HG02840 (cell line): ENCODE results near the gene DYSF.

ENCODE experiments used
- ATAC-seq: cut with Tn5 transposase; IDR thresholded peaks from one replicate; pipeline ENCODE4 v1.9.1; 2021; ENCODE audit warnings: mild to moderate bottlenecking, moderate library complexity, moderate number of reproducible peaks; ENCODE audit not compliant: unreplicated experiment, low FRiP score

Gene DYSF

DNA sequence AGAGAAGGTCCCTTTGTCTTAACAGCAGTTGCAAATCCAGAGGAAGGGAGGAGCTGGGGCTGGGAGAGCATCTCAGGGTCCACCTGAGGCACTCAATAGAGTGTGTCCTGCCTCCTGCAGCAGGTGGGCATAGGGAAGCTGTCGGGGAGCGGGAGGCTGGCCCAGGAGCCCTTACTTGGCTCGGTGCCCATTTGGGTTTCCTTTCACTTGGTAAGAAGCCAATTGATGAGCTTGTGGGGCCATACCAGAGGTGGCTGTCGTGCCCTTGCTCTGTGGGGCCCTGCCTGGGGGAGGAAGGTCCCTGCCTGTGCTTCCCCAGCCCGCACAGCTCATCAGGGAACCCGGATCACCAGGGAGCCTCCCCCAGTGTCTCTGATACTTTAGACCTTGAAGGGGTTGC is 229.7 kb downstream of the DYSF start:
- ATAC-seq: no peak

DNA sequence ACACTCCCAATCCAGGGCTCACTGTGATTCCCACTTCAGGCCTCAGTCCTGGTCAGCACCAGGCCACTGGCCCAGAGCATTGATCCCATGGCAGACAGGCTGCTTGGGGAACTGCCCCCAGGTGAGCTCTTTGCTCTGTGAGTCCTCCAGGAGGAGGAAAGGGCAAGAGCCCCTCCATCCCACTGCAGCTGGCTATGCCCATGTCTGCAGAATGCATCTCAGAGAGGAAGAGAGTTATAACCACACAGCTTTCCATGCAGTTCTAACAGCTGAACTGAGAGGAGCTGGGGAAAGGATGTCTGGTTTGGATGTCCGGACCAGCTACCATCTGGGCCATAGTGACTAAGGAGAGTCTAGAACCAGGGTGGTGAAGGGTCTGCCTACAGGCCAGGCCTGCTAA is 230.3 kb downstream of the DYSF start:
- no peak for ATAC-seq

DNA sequence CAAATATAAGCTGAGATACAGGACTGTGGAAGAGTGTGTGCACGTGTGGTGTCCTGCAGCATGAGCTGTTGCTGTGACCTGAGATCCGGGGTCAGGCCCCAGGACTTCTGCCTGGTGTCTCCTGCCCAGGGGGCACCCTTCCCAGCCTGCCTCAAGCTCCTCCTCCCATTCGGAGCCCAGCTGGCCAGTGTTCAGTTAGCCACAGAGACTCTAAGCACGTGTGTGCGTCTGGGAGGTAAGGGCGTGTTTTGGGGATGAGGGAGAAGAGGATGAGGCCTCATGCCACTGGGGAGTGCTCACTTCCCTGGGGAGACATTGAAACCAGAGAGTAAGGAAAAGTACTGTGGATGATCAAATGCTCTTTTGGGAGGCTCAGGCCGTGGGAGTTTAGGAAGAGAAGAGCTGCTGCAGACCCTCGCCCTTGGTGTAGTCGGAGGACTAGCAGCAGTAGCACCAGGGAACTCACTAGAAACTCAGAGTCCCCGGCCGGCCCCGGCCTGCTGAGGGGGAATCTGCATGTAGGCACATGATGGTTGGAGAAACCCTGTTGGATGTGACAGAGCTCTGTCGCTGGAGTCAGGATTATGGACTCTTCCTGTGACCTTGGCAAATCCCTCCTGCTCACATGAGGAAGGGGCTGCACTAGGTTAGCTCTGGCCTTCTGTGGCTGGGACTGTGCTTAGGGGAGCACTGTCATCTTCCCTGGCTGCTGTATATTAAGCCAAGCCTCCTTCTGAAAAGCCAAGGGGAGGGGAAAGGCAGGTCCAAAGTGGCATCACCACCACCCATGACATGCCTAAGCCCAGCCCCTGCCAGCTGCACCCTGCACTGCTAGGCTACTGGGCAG is 231.1 kb downstream of the DYSF start:
- ATAC-seq: no peak

DNA sequence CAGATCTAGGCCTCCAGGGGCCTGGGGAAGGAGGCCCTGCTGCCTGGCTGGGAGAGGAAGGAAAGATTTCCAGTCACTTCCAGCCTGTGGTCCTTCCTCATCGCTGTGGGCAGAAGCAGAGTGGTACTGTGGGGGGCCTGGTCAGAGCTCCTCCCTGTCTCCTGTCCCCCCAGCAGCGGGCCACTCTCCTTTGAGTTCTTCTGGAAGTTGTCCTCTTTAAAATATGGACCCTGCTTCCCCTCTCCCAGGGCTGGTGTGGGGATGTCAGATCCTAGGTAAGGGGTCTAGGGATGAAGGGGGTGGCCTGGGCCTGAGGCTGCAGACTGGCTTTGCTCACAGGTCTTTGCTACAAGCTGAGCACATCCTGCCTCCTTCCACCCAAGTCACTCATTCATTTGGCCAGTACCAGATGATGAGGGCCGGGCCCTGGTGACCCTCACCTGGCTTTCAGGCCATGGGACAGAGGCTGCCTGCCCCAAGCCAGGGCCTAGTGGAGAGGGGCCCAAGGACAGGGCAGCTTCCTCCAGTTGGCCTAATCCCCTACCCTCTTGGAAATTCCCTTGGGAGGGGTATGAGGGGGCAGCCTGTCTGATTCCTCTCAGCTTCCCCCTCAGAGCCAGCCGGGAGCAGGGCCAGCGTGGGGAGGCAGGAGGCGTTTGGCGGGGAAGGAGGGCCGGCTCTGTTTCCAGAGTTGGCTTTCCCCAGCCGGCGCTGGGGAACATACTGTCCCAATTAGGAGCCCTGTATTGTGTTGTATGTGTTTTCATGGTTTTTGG is 231.9 kb downstream of the DYSF start:
- ATAC-seq: no peak

DNA sequence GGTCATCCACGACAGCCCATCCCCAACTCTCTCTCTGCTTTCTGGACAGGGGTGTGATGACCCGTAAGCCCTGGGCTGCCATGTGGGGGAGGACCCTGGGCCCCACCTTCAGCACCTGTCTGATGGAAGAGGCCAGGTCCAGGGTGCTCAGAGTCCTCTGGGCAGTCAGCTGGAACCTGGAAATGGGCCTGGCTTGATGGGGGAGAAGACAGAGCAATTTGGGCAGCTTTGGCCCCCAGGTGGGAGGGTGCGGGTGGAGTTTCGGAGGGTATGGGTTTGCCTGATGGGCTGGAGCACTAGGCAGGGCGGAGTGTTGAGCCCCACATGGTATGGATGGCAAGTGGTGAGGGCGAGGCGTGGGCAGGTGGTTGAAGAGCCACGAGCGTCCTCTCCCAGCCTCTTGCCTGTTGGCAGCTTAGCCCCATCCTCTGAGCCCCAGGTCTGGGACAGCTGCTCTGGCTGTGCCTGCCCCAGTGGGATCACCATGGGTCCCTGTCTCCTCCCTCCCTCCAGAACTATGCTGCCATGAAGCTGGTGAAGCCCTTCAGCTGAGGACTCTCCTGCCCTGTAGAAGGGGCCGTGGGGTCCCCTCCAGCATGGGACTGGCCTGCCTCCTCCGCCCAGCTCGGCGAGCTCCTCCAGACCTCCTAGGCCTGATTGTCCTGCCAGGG is 232.7 kb downstream of the DYSF start:
- no peak for ATAC-seq

DNA sequence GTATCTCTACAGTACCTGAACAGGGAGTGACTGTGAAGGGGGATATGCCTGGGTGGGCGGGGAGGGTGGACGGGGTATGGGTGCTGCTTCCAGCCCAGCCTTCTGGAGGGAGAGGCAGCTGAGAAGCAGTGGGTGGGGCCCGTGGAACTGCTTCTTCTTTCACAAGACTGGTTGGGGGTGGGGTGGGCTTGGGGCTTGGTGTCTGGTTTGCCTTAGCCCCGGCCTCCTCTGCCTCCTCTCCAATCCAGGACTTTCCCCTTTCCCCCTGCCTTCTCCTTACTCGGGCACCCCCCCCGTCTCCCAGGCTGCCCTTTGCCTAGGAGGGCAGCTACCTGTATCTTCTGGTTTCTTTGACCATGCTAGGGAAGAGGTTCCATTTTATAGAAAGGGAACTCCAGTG is 233.4 kb downstream of the DYSF start:
- ATAC-seq: no peak

DNA sequence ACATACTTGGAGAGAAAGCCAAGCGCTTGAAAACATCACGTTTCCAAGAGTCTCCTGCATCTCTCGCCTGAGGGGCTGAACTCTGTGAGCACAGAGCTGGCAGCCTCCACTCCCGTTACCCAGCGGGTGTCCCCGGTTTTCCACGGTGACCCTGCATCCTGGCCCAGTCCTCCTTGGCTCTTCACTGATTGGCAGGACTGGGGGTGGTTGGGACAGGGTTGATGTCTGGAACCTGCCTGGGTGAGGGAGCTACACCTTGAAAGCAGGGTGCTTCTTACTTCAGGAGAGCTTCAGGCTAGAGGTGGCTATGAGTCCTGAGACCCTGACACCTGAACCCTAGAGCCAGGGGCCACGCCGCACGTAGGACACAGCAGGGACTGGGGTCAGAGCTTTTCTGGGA is 234.1 kb downstream of the DYSF start:
- ATAC-seq: no peak

DNA sequence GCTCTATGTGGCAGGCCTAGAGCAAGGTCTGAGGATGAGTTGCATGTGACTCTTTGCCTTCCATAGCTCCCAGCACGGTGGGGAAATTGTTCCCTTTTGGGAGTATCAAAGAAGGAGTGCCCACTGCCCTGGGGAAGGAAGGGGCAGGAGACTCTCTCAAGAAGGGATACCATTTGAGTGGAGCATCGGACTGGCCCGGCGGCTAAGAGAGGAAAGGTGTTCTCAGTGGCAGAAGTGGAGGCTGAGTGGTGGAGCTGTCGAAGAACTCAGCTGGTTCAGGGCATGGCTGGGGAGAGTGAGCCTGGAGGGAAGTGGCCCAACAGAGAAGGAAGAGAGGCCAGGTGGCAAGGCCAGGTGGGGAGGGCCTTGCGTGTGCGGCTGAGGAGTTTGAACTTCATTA is 235.2 kb downstream of the DYSF start:
- ATAC-seq: no peak

DNA sequence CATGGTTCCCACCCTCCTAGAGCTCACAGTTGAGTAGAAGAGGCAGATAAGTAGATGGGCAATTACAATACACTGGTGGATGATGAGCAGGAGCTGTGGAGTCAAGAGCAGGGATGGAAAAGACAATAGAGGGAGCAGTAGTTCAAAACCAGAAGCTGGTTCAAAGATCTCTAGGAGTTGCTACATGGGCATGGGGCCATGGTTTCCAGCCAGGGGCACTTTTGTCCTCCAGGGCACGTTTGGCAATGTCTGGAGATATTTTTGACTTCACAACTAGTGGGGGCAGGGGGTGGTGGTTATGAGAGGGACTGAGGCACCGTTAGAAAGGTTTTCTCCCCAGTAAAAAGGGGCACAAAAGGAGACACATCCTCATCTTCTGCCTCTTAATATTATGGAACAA is 236.0 kb downstream of the DYSF start:
- ATAC-seq: no peak

DNA sequence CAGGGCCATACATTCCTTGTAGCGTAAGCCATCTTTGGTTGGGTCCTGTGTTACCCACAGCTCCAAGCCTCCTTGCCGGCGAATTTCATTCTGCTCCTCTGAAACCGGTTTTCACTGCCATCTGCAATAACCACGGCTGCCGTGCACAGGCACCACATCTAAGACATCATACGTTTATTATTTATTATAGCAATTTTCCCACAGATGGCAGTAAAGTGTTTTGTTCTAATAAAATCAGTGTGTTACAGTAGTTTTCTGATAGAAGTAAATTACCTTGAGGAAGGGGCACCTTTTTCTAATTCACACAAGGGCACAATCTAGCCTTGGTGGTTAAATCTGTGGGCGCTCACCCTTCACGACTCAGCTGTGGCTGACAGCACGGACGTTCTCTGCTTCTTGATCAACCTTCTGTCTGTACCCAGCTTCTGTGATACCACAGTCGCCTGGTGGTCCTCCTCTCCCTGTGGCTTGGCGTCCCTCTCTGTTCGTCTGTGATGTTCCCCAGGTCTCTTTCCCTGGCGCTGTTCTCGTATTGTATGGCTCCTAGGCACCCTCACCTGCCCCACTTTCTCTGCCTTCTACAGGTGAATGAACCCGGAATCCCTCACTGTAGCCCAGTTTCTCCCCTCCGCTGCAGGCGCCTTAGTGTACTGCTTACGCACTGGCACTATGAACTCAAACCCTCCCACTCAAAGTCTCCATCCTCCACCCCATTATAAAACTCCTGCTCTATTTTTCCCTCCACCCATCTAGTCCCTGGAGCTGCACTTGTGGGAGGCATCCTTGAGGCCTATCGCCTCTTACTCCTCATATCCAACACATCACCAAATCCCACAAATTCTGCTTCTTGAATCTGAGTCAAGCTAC is 236.8 kb downstream of the DYSF start:
- ATAC-seq: no peak

DNA sequence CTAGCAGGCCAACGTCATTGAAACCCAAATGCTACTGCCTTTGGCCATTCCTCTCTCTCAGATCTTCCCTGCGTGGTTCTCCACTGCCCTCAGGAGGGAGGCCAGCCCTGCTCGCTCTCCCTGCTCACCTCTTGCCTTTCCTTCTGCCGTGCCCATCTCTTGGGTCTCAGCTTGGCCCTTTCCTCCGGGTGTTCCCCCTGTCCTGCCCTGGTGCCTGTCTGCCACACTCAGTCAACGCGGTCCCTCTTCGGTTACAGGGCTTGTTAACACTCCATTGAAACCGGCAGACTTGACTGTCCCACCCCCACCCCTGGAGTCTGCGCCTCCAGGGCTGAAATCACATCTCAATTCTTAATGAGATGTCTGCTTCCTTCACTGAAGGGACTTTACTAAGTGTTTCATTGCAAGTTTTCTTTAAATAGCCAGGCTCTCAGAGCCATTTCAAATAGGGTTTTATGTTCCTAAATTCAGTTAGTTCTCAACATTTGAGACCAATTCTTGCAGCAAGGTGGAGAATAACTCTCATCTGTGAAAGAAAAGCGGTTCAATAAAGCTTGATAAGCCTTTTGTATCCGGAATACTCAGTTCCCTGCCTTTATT is 237.6 kb downstream of the DYSF start:
- ATAC-seq: no peak

DNA sequence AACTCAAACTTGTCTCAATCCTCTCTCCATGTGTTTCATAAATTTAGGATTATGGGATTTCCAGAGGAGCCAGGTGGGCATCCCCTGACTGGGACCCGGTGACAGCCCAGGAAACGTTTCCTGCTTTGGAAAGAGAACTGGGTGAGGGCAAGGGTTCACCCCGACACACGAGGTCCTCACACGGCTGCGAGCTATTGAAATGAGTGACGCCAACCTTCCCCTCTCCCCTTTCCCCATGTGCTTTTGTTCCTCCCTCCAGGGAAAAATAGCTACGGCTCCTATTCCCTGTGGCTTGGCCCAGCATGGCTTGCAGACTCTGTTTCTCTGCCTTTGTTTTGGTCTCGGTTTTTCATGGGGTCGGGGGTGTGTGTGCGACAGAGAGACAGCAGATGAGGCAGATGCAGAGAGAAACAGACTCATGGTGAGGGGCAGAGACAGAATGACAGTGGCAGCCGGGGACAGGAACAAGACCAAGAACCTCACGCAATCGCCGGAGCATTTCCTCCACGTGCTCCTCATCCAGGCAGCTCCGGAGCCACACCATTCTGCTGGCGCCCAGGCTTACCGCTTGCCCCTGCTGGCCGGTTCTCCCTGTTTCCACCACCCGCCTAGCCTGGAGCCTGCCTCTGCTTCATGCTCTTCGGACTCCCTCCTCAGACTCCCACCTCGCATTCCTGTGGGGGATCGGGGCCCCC is 238.5 kb downstream of the DYSF start:
- ATAC-seq: no peak

DNA sequence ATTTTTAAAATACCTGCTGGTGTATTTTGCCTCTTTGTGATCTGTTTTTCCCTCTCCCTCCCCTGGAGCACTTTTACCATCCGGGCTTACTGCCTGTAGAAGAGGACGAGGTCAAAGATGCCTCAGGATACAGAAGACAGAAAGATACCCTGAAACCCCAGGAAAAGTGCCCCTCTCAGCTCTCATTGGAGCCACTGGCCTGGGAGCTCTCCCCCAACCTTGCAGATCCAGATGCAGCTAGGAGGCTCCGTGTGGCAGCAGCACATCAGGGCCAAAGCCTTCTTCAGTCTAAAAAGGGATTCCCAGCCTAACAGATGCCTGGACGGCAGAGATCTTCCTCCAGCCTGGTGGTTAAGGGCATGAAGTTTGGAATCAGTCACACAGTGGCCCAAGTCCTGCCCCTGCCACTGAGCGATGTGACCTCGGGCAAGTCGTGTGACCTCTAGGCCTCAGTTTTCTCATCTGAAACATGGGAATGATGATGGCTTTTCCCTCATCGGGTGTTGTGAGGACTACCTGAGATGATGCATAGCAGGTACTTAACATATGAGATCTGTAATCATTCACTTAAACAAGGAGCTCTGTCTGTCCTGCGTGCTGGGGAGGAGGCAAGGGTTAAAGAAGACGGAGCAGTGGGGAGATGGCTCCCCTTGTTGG is 239.4 kb downstream of the DYSF start:
- no peak for ATAC-seq

DNA sequence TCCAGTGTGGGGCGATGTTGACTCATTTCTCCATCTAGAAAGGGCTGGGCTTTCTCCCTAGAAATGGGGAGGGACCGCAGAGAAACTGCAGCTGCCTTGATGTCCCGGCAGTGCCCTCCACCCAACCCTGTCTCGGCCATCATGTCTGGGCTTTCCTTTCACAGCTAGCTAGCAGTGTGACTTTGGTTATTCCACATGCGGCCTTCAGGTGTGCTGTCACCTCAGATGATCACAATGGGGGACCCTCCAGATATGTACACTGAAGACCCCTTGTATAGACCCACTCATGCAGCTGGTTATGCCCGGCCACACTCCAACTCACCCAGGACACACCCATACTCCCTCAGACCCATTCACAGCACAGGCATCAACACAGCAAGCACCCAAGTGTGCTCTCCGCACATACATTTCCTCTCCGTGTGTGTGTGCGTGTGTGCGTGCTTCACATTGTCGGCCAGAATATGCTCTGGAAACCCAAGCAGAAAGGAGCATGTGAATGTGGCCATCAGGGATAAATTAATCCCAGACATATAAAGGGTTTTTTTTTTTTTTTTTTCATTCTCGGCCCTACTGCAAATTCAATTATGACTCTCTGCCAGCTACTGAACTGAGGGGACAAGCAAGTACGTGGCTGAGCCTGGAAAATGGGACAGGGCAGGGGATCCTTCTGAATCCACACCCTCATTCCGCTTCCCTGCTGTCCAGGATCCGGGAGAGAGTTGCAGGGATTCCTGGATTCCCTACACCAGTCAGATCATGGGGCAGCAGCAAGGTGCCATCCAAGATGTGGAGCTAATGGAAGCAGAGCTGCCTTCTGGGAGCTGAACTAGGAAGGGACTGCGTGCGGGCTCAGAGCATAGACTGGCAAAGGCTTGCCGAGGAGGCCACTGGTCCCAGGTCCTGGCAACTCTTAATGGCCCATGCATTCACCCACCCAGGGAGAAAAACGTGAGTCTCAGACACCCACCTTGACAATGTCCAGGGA is 240.2 kb downstream of the DYSF start:
- ATAC-seq: no peak

DNA sequence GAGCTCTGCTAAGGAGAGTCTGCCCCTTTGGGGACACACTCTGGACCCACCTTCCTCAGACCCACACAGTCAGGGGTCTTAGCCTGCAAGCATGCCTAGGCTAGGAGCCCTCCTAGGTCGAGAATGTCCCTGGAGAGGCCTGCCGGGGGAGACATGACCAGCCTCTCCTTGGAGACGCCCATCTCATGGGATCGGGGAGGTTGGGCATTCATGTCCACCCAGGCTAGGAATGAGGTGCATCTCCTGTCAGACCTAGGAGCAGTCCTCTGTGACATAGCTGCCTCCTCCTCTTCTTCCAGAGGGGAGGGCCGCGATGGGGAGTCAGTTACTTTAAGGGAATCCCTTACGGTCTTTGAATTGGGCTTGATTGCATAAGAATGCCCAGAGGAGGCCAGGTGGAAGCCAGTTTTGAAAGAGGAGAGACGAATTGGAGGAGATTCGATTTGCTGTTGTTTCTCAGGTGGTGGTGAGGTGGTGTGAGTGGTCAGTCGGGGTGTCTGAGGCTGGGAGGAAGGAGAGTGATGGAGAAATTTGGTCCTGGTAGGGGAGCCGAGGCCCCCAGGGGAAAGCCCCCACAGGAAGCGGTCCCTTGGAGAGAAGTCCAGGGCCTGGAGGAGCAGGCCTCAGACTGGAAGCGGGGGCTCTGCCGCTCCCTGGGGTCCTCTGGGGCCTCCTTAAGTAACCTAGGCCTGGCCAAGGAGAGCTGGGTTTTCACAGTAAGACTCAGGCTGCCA is 241.3 kb downstream of the DYSF start:
- ATAC-seq: no peak

DNA sequence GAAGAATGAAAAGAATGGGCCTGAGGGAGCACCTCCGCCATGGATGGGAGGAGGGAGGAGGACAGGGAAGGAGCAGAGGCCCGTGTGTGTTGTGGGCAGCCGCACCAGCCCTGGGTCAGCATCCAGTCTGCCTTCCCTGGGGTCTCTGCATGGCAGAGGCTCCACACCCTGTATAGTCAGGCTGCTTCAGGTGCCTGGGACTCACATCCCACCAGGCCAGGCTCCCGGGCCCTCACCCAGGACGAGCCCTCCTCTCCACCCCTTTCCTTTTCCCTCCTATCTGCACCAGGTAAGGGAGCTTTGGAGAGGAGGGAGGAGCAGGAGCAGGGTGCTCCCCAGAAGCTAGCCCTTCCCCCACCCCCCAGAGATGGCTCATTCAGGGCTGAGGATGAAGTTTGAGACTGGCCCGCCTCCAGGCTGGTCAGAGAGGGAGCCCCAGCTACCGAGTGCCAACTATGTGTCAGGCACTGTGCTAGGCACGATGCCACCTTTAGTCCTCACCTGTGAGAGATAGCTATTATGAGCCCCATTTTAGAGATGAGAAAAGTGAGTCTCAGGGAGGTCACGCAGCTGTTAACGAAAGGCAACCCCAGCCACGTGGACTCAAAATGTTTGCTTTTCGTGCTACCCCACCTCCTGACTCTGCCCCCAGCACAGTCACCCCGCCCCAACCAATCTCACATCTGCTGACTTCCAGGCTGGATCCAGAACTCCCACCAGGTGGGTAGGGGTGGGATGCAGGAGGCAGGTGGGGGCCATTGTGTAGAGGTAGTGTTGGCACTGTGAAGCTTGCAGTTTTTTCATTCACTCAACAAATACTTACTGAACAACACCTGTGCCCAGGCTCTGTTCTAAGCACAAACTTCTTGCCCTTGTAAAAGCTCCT is 242.1 kb downstream of the DYSF start:
- no peak for ATAC-seq
